Measurements from ENCODE around the gene BCL2L13.
"Not testable (repeated sequence)": the region's sequence is repeated elsewhere in the genome, so short reads cannot be mapped to it uniquely, and the experiment has no call there.

The BCL2L13 gene

GRCh38 chr22:17636850-17637249, 1.7 kb upstream of the BCL2L13 start:
- DNase-seq (ENCODE audit: low read depth), result not testable (repeated sequence)

GRCh38 chr22:17637490-17638181, 921 bp upstream of the BCL2L13 start:
- no peak for DNase-seq (ENCODE audit: low read depth)

GRCh38 chr22:17638182-17638431, 450 bp upstream of the BCL2L13 start:
- DNase-seq (ENCODE audit: low read depth), result no peak

GRCh38 chr22:17639247-17639741, 737 bp downstream of the BCL2L13 start:
- DNase-seq (ENCODE audit: low read depth), result peak; percentile 67

- DNase-seq (ENCODE audit: low read depth), result no peak
Measured at GRCh38 chr22:17641269-17641668, 2.7 kb downstream of the BCL2L13 start.

GRCh38 chr22:17642357-17642756, 3.8 kb downstream of the BCL2L13 start:
- not testable (repeated sequence) for DNase-seq (ENCODE audit: low read depth)

GRCh38 chr22:17647452-17647851, 8.9 kb downstream of the BCL2L13 start:
- DNase-seq (ENCODE audit: low read depth), result no peak

- peak; percentile 23 for DNase-seq (ENCODE audit: low read depth)
Measured at GRCh38 chr22:17647991-17648390, 9.4 kb downstream of the BCL2L13 start.

GRCh38 chr22:17648569-17648968, 10.0 kb downstream of the BCL2L13 start:
- DNase-seq (ENCODE audit: low read depth), result no peak

- peak; percentile 58 for DNase-seq (ENCODE audit: low read depth)
Measured at GRCh38 chr22:17655289-17655688, 16.7 kb downstream of the BCL2L13 start.

GRCh38 chr22:17656870-17657395, 18.4 kb downstream of the BCL2L13 start:
- DNase-seq (ENCODE audit: low read depth), result no peak

GRCh38 chr22:17664414-17665055, 26.0 kb downstream of the BCL2L13 start:
- DNase-seq (ENCODE audit: low read depth), result no peak

GRCh38 chr22:17665248-17665647, 26.7 kb downstream of the BCL2L13 start:
- DNase-seq (ENCODE audit: low read depth), result no peak

- peak; percentile 19 for DNase-seq (ENCODE audit: low read depth)
Measured at GRCh38 chr22:17665854-17666253, 27.3 kb downstream of the BCL2L13 start.

GRCh38 chr22:17671521-17672092, 33.0 kb downstream of the BCL2L13 start:
- DNase-seq (ENCODE audit: low read depth), result peak; percentile 7

- peak; percentile 15 for DNase-seq (ENCODE audit: low read depth)
Measured at GRCh38 chr22:17672417-17672991, 33.9 kb downstream of the BCL2L13 start.

GRCh38 chr22:17674152-17674551, 35.6 kb downstream of the BCL2L13 start:
- DNase-seq (ENCODE audit: low read depth), result no peak

- DNase-seq (ENCODE audit: low read depth), result peak; percentile 11
Measured at GRCh38 chr22:17675584-17675983, 37.0 kb downstream of the BCL2L13 start.

- DNase-seq (ENCODE audit: low read depth), result no peak
Measured at GRCh38 chr22:17678817-17679385, 40.3 kb downstream of the BCL2L13 start.

GRCh38 chr22:17684245-17684644, 45.7 kb downstream of the BCL2L13 start:
- DNase-seq (ENCODE audit: low read depth), result no peak

GRCh38 chr22:17692841-17693240, 54.3 kb downstream of the BCL2L13 start:
- no peak for DNase-seq (ENCODE audit: low read depth)

- DNase-seq (ENCODE audit: low read depth), result no peak
Measured at GRCh38 chr22:17694193-17694592, 55.6 kb downstream of the BCL2L13 start.

- DNase-seq (ENCODE audit: low read depth), result no peak
Measured at GRCh38 chr22:17694752-17695151, 56.2 kb downstream of the BCL2L13 start.

Data from amniotic epithelial cell (primary cell).